GM12892 (cell line): ENCODE data around the gene PTPRU.

Source experiments
- POLR2A ChIP-seq: IDR thresholded peaks from 2 replicates; pipeline ENCODE4 v1.6.1; 2011; ENCODE audit warnings: low read depth, low read length, control low read depth
- POLR2AphosphoS5 ChIP-seq: IDR thresholded peaks from 2 replicates; pipeline ENCODE4 v1.6.1; 2011; ENCODE audit warnings: low read depth, low read length, control low read depth
- TAF1 ChIP-seq: IDR thresholded peaks from 2 replicates; pipeline ENCODE4 v1.6.1; 2011; ENCODE audit warnings: low read depth, mild to moderate bottlenecking, control low read depth, low read length, borderline replicate concordance

DNA sequence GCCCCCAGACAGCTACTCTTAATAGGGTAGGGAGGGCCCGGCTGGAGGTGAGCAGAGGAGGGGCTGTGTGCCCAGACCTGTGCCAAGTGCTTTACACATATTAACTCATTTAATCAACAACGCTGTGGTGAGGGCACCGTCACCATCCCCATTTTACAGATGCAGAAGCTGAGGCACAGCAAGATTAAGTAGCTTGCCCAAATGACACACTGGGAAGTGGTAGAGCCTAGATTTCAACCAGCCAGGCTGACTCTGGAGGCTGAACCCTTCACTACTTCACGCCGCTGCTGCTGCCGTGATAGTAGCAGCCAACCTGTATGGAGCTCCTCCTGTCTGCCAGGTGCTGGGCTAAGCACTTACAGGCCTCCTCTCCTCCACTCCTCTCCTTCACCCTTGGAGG lies 127.2 kb downstream of the PTPRU start:
- TF ChIP-seq TAF1 (no peak), POLR2AphosphoS5 (no peak), POLR2A (no peak)
